CD4-positive, alpha-beta T cell treated with Interleukin-2 at 100 ng/mL for 4 hours (primary cell): ENCODE results near the gene PEA15.

Experiments used
- DNase-seq: peaks from one replicate; pipeline ENCODE4 v3.0.0-alpha.2; 2020; ENCODE audit warnings: low spot score

Gene PEA15

GRCh38 chr1:160179336-160179735, 25.8 kb upstream of the PEA15 start:
- no peak for DNase-seq

- DNase-seq, result no peak
These were observed 18.9 kb upstream of the PEA15 start for GRCh38 chr1:160186246-160186645.

GRCh38 chr1:160186729-160187128, 18.5 kb upstream of the PEA15 start:
- DNase-seq, result no peak

- no peak for DNase-seq
These were observed 17.8 kb upstream of the PEA15 start for GRCh38 chr1:160187407-160187806.

- no peak for DNase-seq
These were observed 16.8 kb upstream of the PEA15 start for GRCh38 chr1:160188341-160188740.

GRCh38 chr1:160189649-160190625, 15.2 kb upstream of the PEA15 start, which contains the start of gene CASQ1:
Gene CASQ1 (plus strand): TSS chr1:160190575. CDS start chr1:160190752, 177 bp downstream.
- DNase-seq, result no peak

- no peak for DNase-seq
These were observed 13.4 kb upstream of the PEA15 start for GRCh38 chr1:160191756-160192155.

- DNase-seq, result no peak
These were observed 12.9 kb upstream of the PEA15 start for GRCh38 chr1:160192234-160192633.

GRCh38 chr1:160193091-160193819, 11.9 kb upstream of the PEA15 start:
- peak; percentile 79 for DNase-seq

- no peak for DNase-seq
These were observed 11.1 kb upstream of the PEA15 start for GRCh38 chr1:160193832-160194736.

GRCh38 chr1:160194737-160195059, 10.5 kb upstream of the PEA15 start:
- no peak for DNase-seq

- no peak for DNase-seq
These were observed 9.0 kb upstream of the PEA15 start for GRCh38 chr1:160196143-160196542.

- no peak for DNase-seq
These were observed 8.0 kb upstream of the PEA15 start for GRCh38 chr1:160197231-160197630.

GRCh38 chr1:160200786-160201185, 4.4 kb upstream of the PEA15 start:
- no peak for DNase-seq

- DNase-seq, result peak; percentile 23
These were observed 500 bp upstream of the PEA15 start for GRCh38 chr1:160204526-160205241.

- DNase-seq, result peak; percentile 64
These were observed 829 bp downstream of the PEA15 start for GRCh38 chr1:160206036-160206389.

GRCh38 chr1:160206421-160207117, 1.4 kb downstream of the PEA15 start:
- DNase-seq, result no peak

- DNase-seq, result no peak
These were observed 2.0 kb downstream of the PEA15 start for GRCh38 chr1:160207118-160207650.

- no peak for DNase-seq
These were observed 2.8 kb downstream of the PEA15 start for GRCh38 chr1:160207771-160208556.
